ENCODE data around the gene POLG.

GRCh38 chr15:89278307-89278706, 56.3 kb downstream of the POLG start:
- no peak for TF ChIP-seq CTCF (IDR thresholded peaks at IDR 0.05; ENCODE audit: poor library complexity, severe bottlenecking)
- no peak for TF ChIP-seq TAF1 (IDR thresholded peaks at IDR 0.05; ENCODE audit: low read depth)
- no peak for TF ChIP-seq EZH2 (IDR thresholded peaks at IDR 0.05; ENCODE audit: borderline replicate concordance, insufficient read depth, low read length, poor library complexity, severe bottlenecking)
- no peak for TF ChIP-seq MXI1 (conservative IDR thresholded peaks at IDR 0.05; ENCODE audit: poor library complexity, severe bottlenecking)
- TF ChIP-seq POLR2AphosphoS5 (IDR thresholded peaks at IDR 0.05): no peak

Data from neural cell (in vitro differentiated cells).